Stimulated activated CD8-positive, alpha-beta memory T cell treated with anti-CD3 and anti-CD28 coated beads, Interleukin-7, amount 100 ng/mL, for 1 hour (primary cell): ENCODE results near the gene AGPS.
"Not testable (repeated sequence)": the region's sequence is repeated elsewhere in the genome, so short reads cannot be mapped to it uniquely, and the experiment has no call there.

Experiments
- DNase-seq, 2 donors: peaks; one replicate each; pipeline ENCODE4 v3.0.0-alpha.2; 2020; ENCODE audit warnings: low read depth in 2 of 2

The AGPS gene

GRCh38 chr2:177471990-177472389 is 79.4 kb downstream of the AGPS start:
- no peak for DNase-seq

DNA sequence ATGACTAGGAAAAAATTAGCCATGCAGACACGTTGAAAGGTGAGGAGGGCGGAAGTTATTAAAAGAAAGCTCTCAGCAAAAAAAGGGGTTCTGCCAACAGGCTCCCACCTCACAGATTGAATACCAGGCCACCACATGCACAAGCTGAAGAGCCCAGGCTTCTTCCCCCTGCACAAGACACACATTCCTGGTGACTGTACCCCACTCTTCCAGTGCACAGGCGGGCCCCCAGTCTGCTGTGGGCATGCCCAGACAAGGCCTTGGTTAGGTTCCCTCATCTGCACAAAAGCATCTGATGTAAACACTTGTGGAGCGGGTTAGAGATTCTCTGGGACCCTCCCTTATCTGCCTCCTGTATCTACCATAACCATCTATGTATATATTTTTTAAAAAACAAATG is 81.7 kb downstream of the AGPS start:
- DNase-seq, result no peak

DNA sequence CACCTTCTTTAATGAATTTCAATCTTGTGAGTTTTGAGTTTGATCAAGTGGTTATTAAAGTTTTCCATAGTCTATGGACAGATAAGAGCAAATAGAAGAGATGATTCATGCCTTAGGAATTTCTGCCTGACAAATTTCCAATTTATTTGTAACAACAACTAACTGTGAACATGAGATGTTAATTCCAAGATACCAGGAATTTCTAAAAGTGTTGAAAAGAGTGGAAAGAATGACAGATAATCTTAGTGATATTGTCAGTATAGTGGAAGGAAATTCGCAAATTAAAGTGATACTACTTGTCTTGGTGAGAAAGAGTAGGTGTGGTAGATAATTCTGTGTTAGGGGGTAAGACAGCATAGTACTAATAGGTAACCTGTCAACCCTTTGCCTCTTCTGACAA is 82.4 kb downstream of the AGPS start:
- no peak for DNase-seq

DNA sequence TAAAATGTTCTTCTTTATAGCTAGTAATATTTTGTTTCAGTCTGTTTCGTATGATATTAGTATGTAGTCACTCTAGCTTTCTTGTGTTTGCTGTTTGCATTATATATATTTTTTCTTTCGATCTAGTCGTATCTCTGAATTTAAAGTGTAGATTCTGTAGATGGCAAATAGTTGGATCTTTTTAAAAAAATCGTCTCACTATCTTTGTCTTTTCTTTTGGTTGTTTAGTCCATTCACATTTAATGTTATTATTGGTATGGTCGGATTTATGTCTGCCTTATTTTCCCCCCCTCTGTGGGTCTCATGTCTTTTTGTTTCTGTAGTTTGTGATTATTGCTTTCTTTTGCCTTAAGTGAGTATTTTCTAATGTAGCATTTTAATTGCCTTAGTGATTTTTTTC is 84.3 kb downstream of the AGPS start:
- DNase-seq, result no peak

DNA sequence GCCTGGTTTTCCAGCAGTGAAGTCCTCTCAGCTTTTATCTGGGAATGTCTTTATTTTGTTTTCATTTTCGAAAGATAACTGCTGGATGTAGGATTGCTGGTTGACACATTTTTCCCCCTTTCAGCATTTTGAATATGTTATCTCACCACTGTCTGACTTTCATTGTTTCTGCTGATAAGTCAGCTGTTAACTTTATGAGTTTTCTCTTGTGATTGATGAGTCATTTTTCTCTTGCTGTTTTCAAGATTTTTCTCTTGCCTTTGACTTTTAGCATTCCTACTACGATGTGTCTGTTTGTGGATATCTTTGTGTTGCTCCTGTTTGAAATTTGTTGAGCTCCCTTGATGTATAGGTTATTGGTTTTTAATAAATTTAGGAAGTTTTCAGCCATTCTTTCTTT is 85.5 kb downstream of the AGPS start:
- DNase-seq, result no peak

DNA sequence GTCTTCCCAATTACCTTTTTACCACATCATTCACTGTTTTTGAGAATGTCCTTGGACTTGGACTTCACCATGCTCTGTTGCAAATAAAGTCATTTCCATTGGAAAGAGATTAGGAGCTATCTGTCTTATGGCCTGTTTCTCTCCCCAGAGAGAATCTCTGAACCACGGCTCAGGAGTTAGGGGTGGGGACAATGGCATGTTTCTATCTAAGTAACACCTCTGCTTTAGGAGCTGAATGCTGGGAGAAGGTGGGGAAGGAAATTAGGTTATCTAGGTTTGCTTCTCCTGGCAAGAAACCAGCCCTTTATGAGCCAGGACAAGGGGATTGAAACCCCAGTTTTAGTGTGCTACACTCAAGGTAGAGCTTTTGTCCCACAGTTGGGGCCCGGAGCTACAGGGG is 86.3 kb downstream of the AGPS start:
- no peak for DNase-seq

DNA sequence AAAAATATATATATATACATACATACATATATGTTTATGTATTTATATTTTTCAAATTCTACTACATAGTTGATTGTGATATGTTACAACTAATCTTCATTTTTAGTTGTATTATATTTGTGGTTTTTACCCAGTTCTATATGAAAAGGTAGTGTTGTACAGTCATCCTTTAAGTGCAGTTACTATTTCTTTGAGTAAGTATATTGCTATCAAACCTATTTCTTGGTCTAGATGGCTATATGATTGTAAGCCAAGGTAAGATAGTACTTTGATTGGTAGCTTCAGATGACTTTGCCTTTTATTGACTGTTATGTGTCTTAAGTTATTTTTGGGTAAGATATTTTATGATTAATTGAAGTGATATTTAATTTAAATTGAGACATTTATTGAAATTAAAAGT is 89.6 kb downstream of the AGPS start:
- DNase-seq, result no peak

- no peak for DNase-seq
These were observed 91.0 kb downstream of the AGPS start for GRCh38 chr2:177483531-177483930.

GRCh38 chr2:177484180-177484795 is 91.7 kb downstream of the AGPS start:
- no peak for DNase-seq

DNA sequence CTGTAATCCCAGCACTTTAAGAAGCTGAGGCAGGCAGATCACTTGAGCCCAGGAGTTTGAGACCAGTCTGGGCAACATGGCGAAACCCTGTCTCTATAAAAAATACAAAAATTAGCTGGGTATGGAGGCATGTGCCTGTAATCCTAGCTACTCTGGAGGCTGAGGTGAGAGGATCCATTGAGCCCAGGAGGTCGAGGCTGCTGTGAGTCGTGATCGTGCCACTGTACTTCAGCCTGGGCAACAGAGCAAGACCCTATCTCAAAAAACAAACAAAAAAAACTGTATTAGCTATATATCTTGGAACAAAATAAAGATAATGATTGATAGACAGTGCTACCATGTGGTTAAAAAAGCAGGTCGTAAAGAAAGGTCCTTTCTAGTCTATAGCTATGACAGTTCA is 93.1 kb downstream of the AGPS start:
- DNase-seq, result not testable (repeated sequence)

DNA sequence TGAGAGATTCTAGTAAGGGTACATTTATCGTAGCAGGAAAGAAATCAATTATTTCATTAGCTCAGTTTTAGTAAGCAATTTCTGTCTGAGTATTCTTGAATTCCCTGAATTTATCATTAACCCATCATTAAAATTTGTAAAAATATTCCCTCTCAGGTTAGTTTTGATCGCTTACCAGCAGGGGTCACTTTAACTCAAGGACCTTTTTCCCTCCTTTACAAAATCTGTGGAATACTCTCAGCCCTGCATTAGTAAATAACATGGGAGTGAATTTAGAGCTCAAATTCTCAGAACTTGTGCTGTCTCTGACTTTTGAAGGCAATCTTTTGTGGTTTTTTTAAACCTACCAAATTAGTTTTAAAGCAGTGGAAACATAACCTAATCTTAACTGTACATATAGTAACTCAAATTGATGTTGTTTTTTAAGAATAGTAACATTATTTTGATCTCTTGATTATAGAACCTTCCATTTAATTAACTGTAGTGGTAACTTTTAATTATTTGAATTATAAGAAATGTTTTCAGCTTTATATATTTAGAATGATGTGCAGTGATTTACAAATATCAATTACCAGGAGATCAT is 97.2 kb downstream of the AGPS start:
- DNase-seq, result no peak

DNA sequence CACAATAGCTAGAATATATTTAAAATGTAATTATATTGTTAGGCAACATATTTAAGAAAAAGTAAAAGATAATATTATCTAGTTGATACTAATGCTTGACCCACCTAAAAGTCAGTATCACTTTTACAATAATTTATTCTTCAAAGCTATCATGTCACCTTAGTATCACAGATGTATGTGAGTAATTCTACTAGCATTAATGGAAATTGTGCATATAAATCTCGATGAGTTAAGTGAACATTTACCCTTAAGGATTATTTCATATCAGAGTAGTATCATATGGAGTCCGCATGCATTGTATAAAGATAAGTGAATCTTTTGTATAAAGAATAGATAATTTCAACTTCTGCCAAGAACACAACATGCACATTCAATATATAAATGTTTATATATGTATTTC is 103.4 kb downstream of the AGPS start:
- DNase-seq, result no peak

DNA sequence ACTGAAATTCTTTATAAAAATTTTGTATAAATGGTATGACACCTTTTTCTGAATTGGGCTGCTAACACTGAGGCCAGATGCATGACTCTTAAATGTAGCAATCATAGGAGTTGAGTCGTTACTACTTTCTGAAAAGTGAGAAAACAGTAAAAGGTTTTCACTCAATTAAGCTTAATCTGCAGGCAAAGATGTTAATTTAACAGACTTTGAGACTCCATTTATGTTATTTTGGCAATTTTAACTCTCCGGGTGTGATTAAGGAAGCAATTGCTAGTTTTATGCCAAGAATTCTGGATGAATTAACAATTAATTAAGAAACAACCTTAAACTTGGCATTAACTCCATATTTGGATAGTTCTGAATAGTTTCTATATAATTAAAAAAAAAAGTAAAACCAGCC is 104.3 kb downstream of the AGPS start:
- DNase-seq, result no peak

GRCh38 chr2:177501186-177501585 is 108.6 kb downstream of the AGPS start:
- no peak for DNase-seq

GRCh38 chr2:177506505-177506904 is 113.9 kb downstream of the AGPS start:
- no peak for DNase-seq

DNA sequence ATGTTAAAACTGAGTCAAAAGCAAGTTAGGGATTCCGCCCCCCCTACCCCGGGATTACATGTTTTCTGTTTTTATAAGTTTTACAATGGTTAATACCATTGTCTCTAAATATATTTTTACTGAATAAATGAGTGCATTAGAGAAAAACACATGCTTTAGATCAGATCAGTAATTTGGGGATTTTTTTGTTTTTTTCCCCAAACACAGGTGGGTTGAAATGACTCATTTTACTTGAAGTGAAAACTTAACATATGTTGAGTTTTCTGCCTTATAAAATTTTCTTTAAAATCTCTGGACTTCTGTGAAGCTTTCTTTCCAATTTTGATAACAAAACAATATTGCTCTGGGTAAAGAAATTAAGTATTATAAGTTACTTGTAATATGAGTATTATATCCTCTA is 114.4 kb downstream of the AGPS start:
- no peak for DNase-seq

- no peak for DNase-seq
These were observed 124.4 kb downstream of the AGPS start for GRCh38 chr2:177516824-177517544.

GRCh38 chr2:177518754-177519153 is 126.2 kb downstream of the AGPS start:
- no peak for DNase-seq

DNA sequence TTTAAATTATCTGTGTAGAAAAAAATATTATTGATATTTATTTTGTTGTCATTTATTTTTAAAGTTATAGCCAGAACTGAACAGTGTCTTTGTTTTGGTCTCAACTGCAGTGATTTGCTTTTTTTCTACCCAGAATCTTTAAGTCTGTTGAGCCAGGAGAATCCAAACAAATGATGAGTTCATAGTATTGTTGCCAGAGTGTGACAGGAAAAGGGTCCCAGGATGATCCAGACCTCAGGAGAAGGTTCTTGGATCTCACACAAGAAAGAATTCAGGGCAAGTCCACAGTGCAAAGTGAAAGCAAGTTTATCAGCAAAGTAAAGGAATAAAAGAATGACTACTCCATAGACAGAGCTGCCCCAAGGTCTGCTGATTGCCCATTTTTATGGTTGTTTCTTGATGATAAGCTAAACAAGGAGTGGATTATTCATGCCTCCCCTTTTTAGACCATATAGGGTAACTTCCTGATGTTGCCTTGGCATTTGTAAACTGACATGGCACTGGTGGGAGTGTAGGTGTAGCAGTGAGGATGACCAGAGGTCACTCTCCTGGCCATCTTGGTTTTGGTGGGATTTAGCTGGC is 127.1 kb downstream of the AGPS start:
- DNase-seq, result no peak

DNA sequence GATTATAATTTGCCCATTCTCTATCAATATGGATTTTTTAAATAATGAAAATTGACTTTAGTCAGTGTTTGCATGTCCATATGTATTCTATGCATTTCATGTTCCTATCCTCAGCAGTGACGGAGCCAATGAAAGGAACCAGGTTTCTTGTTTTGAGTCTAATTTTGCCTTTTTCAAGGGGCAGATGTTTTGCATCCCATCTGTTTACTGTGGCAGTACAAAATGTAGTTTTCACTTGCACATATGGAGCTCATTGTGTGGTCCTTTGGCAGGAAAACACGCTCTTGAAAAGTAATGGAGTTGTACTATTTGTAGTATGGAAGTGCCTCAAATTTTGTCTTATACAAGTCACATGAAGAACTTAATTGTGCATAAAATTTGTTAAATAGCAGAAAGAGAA is 127.8 kb downstream of the AGPS start:
- DNase-seq, result no peak

DNA sequence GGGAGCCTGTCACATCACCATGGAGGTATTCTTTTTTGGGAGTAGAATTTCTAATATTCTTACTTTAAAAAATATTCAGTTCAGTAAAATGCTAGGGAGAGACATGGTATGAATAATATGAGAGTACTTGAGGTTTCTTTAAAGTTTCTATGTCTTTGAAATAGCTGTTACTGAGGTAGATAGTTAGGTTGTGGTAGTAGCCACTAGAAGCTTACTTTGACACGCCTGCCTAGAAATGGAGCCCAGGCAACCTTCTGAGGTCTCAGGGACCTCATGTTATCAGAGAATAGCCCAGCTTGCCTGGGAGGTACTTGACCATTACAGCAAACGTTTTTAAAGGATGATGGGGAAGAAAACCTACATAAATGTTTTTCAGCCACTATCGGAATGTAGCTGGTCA is 131.2 kb downstream of the AGPS start:
- DNase-seq, result no peak

- no peak for DNase-seq
These were observed 132.9 kb downstream of the AGPS start for GRCh38 chr2:177525351-177525924.
